Epithelial cell of prostate (primary cell): Measurements from ENCODE around the gene ENPP7.

Source experiments
- DNase-seq: peaks from one replicate; pipeline ENCODE4 v3.0.0-alpha.2; 2011; ENCODE audit warnings: low read depth, low spot score
- H3K27ac ChIP-seq: fragments of 450-650 bp; 2 replicates; pipeline ENCODE4 v1.5.1; 2017; ENCODE audit warnings: mild to moderate bottlenecking

The ENPP7 gene, protein sequence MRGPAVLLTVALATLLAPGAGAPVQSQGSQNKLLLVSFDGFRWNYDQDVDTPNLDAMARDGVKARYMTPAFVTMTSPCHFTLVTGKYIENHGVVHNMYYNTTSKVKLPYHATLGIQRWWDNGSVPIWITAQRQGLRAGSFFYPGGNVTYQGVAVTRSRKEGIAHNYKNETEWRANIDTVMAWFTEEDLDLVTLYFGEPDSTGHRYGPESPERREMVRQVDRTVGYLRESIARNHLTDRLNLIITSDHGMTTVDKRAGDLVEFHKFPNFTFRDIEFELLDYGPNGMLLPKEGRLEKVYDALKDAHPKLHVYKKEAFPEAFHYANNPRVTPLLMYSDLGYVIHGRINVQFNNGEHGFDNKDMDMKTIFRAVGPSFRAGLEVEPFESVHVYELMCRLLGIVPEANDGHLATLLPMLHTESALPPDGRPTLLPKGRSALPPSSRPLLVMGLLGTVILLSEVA

GRCh38 chr17:79730769-79731483 lies at the start of gene ENPP7:
ENPP7 (plus strand) TSS chr17:79730943; CDS start chr17:79731140, 197 bp downstream.
- no peak within 1 kb of the TSS for H3K27ac ChIP-seq
- DNase-seq: no peak

DNA sequence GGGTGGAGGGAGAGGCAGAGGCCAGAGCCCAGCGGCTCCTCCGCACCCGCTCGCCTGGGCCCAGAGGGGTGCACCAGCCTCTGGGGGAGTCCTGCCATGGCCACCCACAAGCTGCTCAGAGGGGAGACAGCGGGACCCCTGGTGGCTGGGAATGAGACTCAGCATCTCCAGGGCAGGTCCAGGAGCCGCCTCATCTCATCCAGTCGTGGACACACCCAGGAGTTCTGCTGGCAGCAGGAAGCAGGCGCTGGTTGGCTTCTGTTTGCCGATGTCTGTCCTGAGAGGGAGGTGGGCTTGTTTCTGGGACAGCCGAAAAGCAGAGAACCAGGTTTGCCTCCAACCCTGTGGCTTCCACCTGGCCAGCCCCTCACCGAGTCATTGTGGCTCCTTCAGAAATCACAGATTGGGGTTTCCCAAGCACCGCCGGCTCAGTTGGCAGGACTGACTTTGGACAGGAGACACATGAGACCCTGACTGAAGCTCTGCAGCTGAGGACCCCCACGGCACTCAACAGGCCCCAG lies 49.6 kb upstream of the ENPP7 start:
- H3K27ac ChIP-seq: no peak overlapping the region

GRCh38 chr17:79681628-79682261 lies 49.0 kb upstream of the ENPP7 start:
- DNase-seq: no peak

More for the DNA sequence above, 49.6 kb upstream of the ENPP7 start:
- DNase-seq: no peak

GRCh38 chr17:79683365-79683764 lies 47.4 kb upstream of the ENPP7 start:
- no peak overlapping the region for H3K27ac ChIP-seq
- no peak for DNase-seq

More at GRCh38 chr17:79681628-79682261, 49.0 kb upstream of the ENPP7 start:
- H3K27ac ChIP-seq: no peak overlapping the region

GRCh38 chr17:79684132-79684985 lies 46.4 kb upstream of the ENPP7 start:
- no peak overlapping the region for H3K27ac ChIP-seq
- DNase-seq: no peak

- H3K27ac ChIP-seq: no peak overlapping the region
- DNase-seq: no peak
Observed at GRCh38 chr17:79685121-79685520, 45.6 kb upstream of the ENPP7 start.

GRCh38 chr17:79686476-79686875 lies 44.3 kb upstream of the ENPP7 start:
- DNase-seq: no peak

DNA sequence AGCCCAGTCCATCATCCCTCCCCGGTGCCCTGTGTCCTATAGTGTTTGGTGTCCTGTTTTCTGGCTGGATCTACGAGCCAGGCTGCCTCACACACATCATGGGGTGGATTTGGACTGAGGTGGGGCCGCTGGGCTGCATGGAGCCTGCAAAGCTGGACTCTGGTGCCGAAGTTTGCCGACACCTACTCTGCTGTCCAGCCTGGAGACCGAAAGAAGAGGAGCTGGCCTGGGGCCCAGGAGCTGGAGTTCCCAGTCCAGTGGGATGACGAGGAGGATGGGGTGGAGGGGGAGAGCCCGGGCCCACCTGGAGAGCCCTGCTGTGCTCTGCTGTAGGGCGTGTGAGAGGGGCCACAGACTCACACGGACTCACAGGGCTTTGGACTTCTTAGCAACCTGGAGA lies 40.3 kb upstream of the ENPP7 start:
- DNase-seq: no peak
- H3K27ac ChIP-seq: no peak overlapping the region

More at GRCh38 chr17:79686476-79686875, 44.3 kb upstream of the ENPP7 start:
- H3K27ac ChIP-seq: no peak overlapping the region

- no peak overlapping the region for H3K27ac ChIP-seq
Observed at GRCh38 chr17:79690988-79691836, 39.5 kb upstream of the ENPP7 start.

DNA sequence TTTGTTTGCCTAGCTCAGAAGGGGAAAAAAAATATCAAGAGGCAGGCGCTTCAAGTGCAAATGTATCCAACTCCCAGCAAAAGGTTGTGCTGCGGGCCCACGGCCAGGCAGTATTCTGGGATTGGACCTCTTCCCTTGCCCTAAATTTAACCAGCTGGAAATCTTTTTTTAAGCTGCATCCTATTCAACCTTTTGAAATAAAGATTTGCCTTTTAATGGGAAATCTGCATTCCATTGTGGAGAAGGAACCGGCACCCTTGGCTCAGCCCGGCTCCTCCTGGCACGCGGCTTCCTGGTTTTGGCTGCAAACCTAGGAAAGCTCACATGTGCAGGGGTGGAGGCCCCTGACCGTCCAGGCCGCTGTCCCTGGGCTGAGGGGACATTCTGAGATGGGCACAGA lies 38.8 kb upstream of the ENPP7 start:
- no peak for DNase-seq
- no peak overlapping the region for H3K27ac ChIP-seq

More at GRCh38 chr17:79690988-79691836, 39.5 kb upstream of the ENPP7 start:
- DNase-seq: no peak

DNA sequence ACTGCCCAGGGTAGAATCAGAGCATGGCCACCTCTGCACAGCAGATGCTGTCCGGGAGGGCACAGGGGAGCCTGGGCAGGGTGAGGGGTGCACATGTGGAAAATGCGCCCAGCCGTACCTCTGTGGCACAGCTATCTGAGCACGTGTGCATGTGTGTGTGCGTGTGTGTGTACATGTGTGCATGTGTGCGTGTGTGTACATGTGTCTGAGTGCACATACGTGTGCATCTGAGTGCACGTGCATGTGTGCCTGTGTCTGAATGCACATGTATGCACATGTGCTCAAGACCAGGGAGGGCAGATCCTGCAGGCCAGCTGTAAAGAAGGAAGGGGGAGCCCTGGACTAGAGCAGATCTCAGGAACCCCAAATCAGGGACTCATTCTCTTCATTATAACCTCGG lies 37.3 kb upstream of the ENPP7 start:
- DNase-seq: no peak
- H3K27ac ChIP-seq: no peak overlapping the region

DNA sequence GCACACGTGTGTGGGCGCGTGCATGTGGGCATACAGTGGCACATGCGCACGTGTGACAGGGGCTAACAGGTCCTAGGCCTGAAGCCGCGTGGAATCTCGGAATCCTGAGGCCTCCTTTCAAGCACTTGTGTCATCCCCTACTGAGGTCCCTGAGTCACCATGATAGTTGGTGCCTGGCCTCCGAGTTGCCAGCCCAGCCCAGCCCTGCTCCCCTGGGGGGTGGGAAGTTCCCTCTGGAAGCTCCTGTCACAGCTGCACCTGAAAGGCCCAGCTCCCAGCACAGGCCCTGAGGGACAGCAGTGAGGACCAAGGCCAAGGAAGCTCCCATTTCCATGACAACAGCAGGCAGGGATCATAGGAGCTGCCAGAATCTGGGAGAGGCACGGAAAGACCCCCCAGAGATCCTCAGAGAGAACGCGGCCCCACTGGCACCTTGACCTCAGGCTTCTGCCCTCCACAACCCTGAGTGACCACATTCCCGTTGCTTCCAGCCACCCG lies 35.4 kb upstream of the ENPP7 start:
- no peak for DNase-seq
- no peak overlapping the region for H3K27ac ChIP-seq

- no peak for DNase-seq
- H3K27ac ChIP-seq: no peak overlapping the region
Observed at GRCh38 chr17:79695797-79696609, 34.7 kb upstream of the ENPP7 start.

GRCh38 chr17:79696610-79696982 lies 34.1 kb upstream of the ENPP7 start:
- DNase-seq: no peak
- H3K27ac ChIP-seq: no peak overlapping the region

DNA sequence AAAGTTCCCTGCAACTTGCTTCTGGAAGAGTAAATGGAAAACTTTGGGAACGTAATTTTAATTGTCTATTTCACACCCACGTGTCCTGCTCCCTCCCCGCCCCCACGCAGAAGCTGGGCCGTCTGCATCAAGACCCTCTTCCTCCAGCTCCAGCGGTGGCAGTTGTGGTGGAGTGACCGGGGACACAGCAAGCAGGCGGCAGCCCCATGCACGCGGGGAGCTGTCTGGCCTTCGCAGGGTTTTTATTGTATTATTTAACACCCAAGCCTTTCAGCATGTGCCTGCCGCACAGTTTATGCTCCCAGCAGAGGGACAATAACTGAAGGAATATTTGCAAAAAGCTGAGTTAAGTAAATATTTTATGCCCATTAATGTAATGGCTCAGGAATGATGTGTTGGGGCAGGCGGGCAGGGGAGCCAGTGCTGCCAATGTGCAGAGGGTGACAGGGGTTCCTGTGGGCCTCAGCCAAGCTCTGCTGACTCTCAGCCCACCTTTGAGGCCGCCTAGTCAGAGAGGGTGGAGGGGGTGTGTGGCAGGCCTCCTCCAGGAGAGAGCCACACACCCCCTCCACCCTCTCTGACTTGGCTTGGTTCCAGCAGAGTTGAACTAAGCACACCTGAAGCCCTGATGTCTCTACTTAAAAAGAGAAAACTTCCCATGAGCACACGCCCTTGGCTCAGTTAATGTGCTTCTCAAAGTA lies 32.4 kb upstream of the ENPP7 start:
- no peak for DNase-seq
- no peak overlapping the region for H3K27ac ChIP-seq

DNA sequence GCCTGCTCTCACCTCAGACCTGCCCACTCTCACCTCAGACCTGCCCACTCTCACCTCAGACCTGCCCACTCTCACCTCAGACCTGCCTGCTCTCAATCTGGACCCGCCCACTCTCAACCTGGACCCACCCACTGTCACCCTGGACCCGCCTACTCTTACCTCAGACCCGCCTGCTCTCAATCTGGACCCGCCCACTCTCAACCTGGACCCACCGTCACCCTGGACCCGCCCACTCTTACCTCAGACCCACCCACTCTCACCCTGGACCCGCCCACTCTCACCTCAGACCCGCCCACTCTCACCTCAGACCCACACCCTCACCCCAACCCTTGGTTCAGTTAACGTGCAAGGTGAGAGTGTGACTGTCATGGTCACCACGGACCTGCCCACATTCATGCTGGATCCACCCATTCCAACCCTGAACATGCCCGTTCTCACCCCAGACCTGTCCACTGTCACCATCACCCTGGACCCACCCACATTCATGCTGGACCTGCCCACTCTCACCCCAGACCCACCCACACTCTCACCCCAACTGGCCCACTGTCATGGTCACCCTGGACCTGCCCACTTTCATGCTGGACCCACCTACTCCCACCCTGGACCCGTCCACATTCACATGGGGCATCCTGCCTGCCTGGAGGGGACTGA lies 31.2 kb upstream of the ENPP7 start:
- DNase-seq: no peak
- H3K27ac ChIP-seq: no peak overlapping the region

- DNase-seq: no peak
- no peak overlapping the region for H3K27ac ChIP-seq
Observed at GRCh38 chr17:79700592-79700991, 30.2 kb upstream of the ENPP7 start.
